Prostate gland (tissue), 2 donors: ENCODE results near the gene METTL27.

Experiments used
- POLR2A ChIP-seq: fragments of 450-650 bp; IDR thresholded peaks from one replicate; pipeline ENCODE4 v1.6.1; 2016; ENCODE audit warnings: antibody characterized with exemption, mild to moderate bottlenecking
- POLR2AphosphoS5 ChIP-seq: sonication (generic); formaldehyde crosslinking; IDR thresholded peaks from one replicate; pipeline ENCODE4 v1.6.1; 2017; ENCODE audit warnings: antibody characterized with exemption
- TF ChIP-seq, protein P1 (sequence below), 4 experiments: fragments of 200-600 bp in 2 of 4; fragments of 450-650 bp in 2 of 4; sonication (generic) in 2 of 4; IDR thresholded peaks; 1 replicate in 3 of 4; 2 replicates in 1 of 4; pipeline ENCODE4 v1.5.1; 2016 to 2019; ENCODE audit warnings: antibody characterized with exemption in 4 of 4, mild to moderate bottlenecking in 2 of 4, moderate library complexity in 2 of 4

DNA sequence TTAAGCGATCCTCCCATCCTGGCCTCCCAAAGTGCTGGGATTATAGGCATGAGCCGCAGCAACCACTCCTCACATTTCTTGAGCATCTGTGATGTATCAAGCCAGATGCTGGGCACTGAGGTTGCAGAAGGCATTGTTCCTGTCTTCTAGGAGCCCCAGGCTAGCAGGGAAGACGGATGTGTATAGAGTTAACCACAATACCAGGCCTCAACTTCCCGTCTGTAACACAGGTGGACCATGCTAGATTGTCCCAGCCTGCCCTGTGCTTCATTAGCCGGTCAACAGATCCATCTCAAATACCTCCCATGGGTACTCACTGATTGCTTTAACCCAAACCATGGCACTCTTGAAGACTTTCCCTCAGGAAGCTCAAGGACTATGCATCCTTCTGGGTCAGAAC is 13.3 kb downstream of the METTL27 start:
- TF ChIP-seq, protein P1, sequence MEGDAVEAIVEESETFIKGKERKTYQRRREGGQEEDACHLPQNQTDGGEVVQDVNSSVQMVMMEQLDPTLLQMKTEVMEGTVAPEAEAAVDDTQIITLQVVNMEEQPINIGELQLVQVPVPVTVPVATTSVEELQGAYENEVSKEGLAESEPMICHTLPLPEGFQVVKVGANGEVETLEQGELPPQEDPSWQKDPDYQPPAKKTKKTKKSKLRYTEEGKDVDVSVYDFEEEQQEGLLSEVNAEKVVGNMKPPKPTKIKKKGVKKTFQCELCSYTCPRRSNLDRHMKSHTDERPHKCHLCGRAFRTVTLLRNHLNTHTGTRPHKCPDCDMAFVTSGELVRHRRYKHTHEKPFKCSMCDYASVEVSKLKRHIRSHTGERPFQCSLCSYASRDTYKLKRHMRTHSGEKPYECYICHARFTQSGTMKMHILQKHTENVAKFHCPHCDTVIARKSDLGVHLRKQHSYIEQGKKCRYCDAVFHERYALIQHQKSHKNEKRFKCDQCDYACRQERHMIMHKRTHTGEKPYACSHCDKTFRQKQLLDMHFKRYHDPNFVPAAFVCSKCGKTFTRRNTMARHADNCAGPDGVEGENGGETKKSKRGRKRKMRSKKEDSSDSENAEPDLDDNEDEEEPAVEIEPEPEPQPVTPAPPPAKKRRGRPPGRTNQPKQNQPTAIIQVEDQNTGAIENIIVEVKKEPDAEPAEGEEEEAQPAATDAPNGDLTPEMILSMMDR (IDR thresholded peaks at IDR 0.05) = no peak
- TF ChIP-seq POLR2A (no peak), POLR2AphosphoS5 (no peak)
